A673 (cell line): Measurements from ENCODE around the gene AP2B1. TPM values are rescaled to one million over a fixed set of nuclear protein-coding genes. Genes with fewer than 3 reads are reported as not detected.

Experiments
- BruUV-seq: library from RNA; stranded (reverse); fragments of 400-500 nt; replicated peaks from 2 replicates; lab custom pipeline; 2021; lab: Mats Ljungman, UMichigan
- CTCF ChIA-PET: fragments of 300-600 bp; sonication (Branson Sonifier 250); formaldehyde crosslinking; loops from one replicate; lab custom pipeline; 2022; ENCODE audit warnings: antibody characterized with exemption; lab: Charles Lee
- POLR2A ChIA-PET: fragments of 300-600 bp; sonication (Branson Sonifier 250); formaldehyde crosslinking; loops from one replicate; lab custom pipeline; 2022; ENCODE audit warnings: antibody characterized with exemption; ENCODE audit not compliant: low non-redundant PET; lab: Charles Lee
- DNase-seq: peaks from one replicate; pipeline ENCODE4 v3.0.0-alpha.2; 2015; ENCODE audit warnings: low spot score
- H3K27ac ChIP-seq: fragments of 200-600 bp; sonication (generic); 2 replicates; pipeline ENCODE4 v1.5.1; 2016; ENCODE audit warnings: mixed run types, low read depth, mild to moderate bottlenecking, mixed read lengths, antibody characterized with exemption, low read length; ENCODE audit not compliant: poor library complexity, severe bottlenecking
- H3K27me3 ChIP-seq: fragments of 200-600 bp; sonication (generic); replicated peaks from 2 replicates; pipeline ENCODE4 v1.6.1; 2017; ENCODE audit warnings: mixed run types, low read depth, mild to moderate bottlenecking, mixed read lengths, antibody characterized with exemption, low read length; ENCODE audit not compliant: insufficient read depth, poor library complexity
- H3K36me3 ChIP-seq: fragments of 200-600 bp; sonication (generic); 2 replicates; pipeline ENCODE4 v1.6.1; 2016; ENCODE audit warnings: mixed run types, mild to moderate bottlenecking, mixed read lengths, antibody characterized with exemption, low read length; ENCODE audit not compliant: insufficient read depth, poor library complexity, severe bottlenecking
- H3K4me1 ChIP-seq: fragments of 200-600 bp; sonication (generic); 2 replicates; pipeline ENCODE4 v1.6.1; 2017; ENCODE audit warnings: mixed run types, mild to moderate bottlenecking, mixed read lengths, antibody characterized with exemption, low read length; ENCODE audit not compliant: insufficient read depth, poor library complexity, severe bottlenecking
- H3K4me3 ChIP-seq: fragments of 200-600 bp; sonication (generic); 2 replicates; pipeline ENCODE4 v1.5.1; 2016; ENCODE audit warnings: low read depth, mixed run types, mild to moderate bottlenecking, mixed read lengths, low read length; ENCODE audit not compliant: poor library complexity, severe bottlenecking
- H3K9me3 ChIP-seq: fragments of 200-600 bp; sonication (generic); 2 replicates; pipeline ENCODE4 v1.6.1; 2016; ENCODE audit warnings: mixed run types, low read depth, mild to moderate bottlenecking, mixed read lengths, antibody characterized with exemption, low read length; ENCODE audit not compliant: poor library complexity, severe bottlenecking
- CTCF ChIP-seq: fragments of 300-800, 200-600 bp; sonication (generic); conservative IDR thresholded peaks from 2 replicates; pipeline ENCODE4 v1.5.1; 2017; ENCODE audit warnings: low read depth, mild to moderate bottlenecking, antibody characterized with exemption, low read length, moderate library complexity, mixed read lengths
- EZH2 ChIP-seq: fragments of 200-600 bp; sonication (generic); IDR thresholded peaks from 2 replicates; pipeline ENCODE4 v1.6.1; 2017; ENCODE audit warnings: borderline replicate concordance, low read depth, mild to moderate bottlenecking, mixed read lengths, antibody characterized with exemption, low read length; ENCODE audit not compliant: poor library complexity, severe bottlenecking
- intact Hi-C: fragments of 100-400 bp; cut with micrococcal nuclease; formaldehyde crosslinking; loops from one replicate; pipeline ENCODE4 v1.10.0; 2022; ENCODE audit not compliant: unreplicated experiment
- total RNA-seq: library from RNA; stranded (reverse); gene quantifications from 2 replicates; pipeline ENCODE4 v1.2.3, GENCODE V29; 2021

The AP2B1 gene
- total RNA-seq, 1 experiment from 2014 or later, result 124 TPM

GRCh38 chr17:35665662-35666061 is 78.5 kb downstream of the AP2B1 start:
- no TSS peak for BruUV-seq
- Histone ChIP-seq H3K4me1 (no peaks in the 10 kb centered on the region), H3K27me3 (no peaks in the 10 kb centered on the region), H3K4me3 (no peak overlapping the region), H3K36me3 (no peaks in the 10 kb centered on the region), H3K9me3 (no peaks in the 10 kb centered on the region), H3K27ac (no peak overlapping the region)
- intact Hi-C loops, result no loop called here
- DNase-seq, result no peak
- ChIA-PET CTCF (no interaction called here), POLR2A (no interaction called here)
- no peak for TF ChIP-seq EZH2
- no peak for TF ChIP-seq CTCF

GRCh38 chr17:35666070-35666469 is 78.9 kb downstream of the AP2B1 start:
- no peak for DNase-seq
- BruUV-seq, result no TSS peak
- intact Hi-C loops, result no loop called here
- Histone ChIP-seq H3K9me3 (no peaks in the 10 kb centered on the region), H3K27ac (no peak overlapping the region), H3K4me3 (no peak overlapping the region), H3K36me3 (peaks cover 3% of the 10 kb centered on the region), H3K4me1 (no peaks in the 10 kb centered on the region), H3K27me3 (no peaks in the 10 kb centered on the region)
- TF ChIP-seq CTCF (no peak), EZH2 (no peak)
- POLR2A ChIA-PET, result no interaction called here
- CTCF ChIA-PET, result no interaction called here

- BruUV-seq, result no TSS peak
- H3K4me3 ChIP-seq, result no peak overlapping the region
- no peaks in the 10 kb centered on the region for H3K9me3 ChIP-seq
- POLR2A ChIA-PET, result no interaction called here
- H3K36me3 ChIP-seq, result peaks cover 10% of the 10 kb centered on the region
- no peaks in the 10 kb centered on the region for H3K27me3 ChIP-seq
- DNase-seq, result no peak
- TF ChIP-seq CTCF (no peak), EZH2 (no peak)
- no peak overlapping the region for H3K27ac ChIP-seq
- intact Hi-C loops, result no loop called here
- CTCF ChIA-PET, result no interaction called here
- no peaks in the 10 kb centered on the region for H3K4me1 ChIP-seq
Measured at GRCh38 chr17:35666967-35667532, 79.9 kb downstream of the AP2B1 start.
